K562 (cell line): Measurements from ENCODE around the gene PRUNE1. TPM values are rescaled to one million over a fixed set of nuclear protein-coding genes. Genes with fewer than 3 reads are reported as not detected.

ENCODE experiments used
- ATAC-seq: fragments of 200-7000 bp; cut with Tn5 transposase; 3 replicates; pipeline ENCODE4 v1.9.1; 2020; ENCODE audit warnings: moderate library complexity
- BruUV-seq: library from RNA; stranded (reverse); fragments of 400-500 nt; replicated peaks from 2 replicates; lab custom pipeline; 2021; lab: Mats Ljungman, UMichigan
- CTCF ChIA-PET: fragments of 300-600 bp; formaldehyde crosslinking; extraction: SDS; loops from one replicate; lab custom pipeline; 2021; ENCODE audit warnings: low intra/inter-chr PET ratio; lab: Yijun Ruan, JAX
- POLR2A ChIA-PET: fragments of 300-600, 350-650 bp; sonication (Branson Sonifier 250); formaldehyde crosslinking; extraction: SDS; loops from one replicate; lab custom pipeline; 2021; ENCODE audit warnings: antibody characterized with exemption, inconsistent platforms; lab: Yijun Ruan, JAX
- DNase-seq, 4 experiments: peaks; one replicate each; pipeline versions ENCODE4 v3.0.0 to v3.0.0-alpha.2; 2011 to 2018; ENCODE audit warnings: low spot score in 3 of 4, mixed read lengths in 3 of 4; ENCODE audit errors: extremely low read depth in 1 of 4
- FAIRE-seq: peaks from 2 replicates; lab custom pipeline; 2011; peaks lifted over from hg19 to GRCh38; lab: Jason Lieb, UNC
- H2AFZ ChIP-seq: 2 replicates; pipeline ENCODE4 v1.6.0; 2011; ENCODE audit warnings: low read depth, low read length, control low read depth, inconsistent platforms
- H3K27ac ChIP-seq: fragments of 200-600 bp; 3 replicates; pipeline ENCODE4 v1.8.0; 2011; ENCODE audit warnings: low read depth, mild to moderate bottlenecking, control low read depth, inconsistent platforms, low read length, moderate library complexity, mixed read lengths; ENCODE audit errors: extremely low read depth
- H3K27me3 ChIP-seq, 2 experiments: fragments of 300-600 bp in 1 of 2; 2 replicates in 1 of 2; 3 replicates in 1 of 2; pipeline versions ENCODE4 v1.6.0 to v1.8.0; 2011; ENCODE audit warnings: inconsistent platforms in 2 of 2, low read length in 2 of 2, mild to moderate bottlenecking in 1 of 2, mixed read lengths in 1 of 2, moderate library complexity in 1 of 2; ENCODE audit not compliant: control insufficient read depth in 2 of 2, insufficient read depth in 2 of 2
- H3K36me3 ChIP-seq: fragments of 300-600 bp; 3 replicates; pipeline ENCODE4 v1.8.0; 2011; ENCODE audit warnings: mild to moderate bottlenecking, low read length, inconsistent platforms; ENCODE audit not compliant: control insufficient read depth, insufficient read depth
- H3K4me1 ChIP-seq, 2 experiments: fragments of 200-600 bp in 1 of 2; replicated peaks in 1 of 2; 2 replicates in 1 of 2; 3 replicates in 1 of 2; pipeline versions ENCODE4 v1.5.1 to v1.8.0; 2011; ENCODE audit warnings: inconsistent platforms in 2 of 2, low read length in 2 of 2, mild to moderate bottlenecking in 1 of 2, mixed read lengths in 1 of 2, moderate library complexity in 1 of 2; ENCODE audit not compliant: control insufficient read depth in 2 of 2, insufficient read depth in 2 of 2
- H3K4me2 ChIP-seq: 2 replicates; pipeline ENCODE4 v1.6.1; 2011; ENCODE audit warnings: low read length, control low read depth, inconsistent platforms, mixed read lengths; ENCODE audit not compliant: insufficient read depth
- H3K4me3 ChIP-seq: fragments of 200-600 bp; sonication (generic), shearing (Covaris generic); 2 replicates; pipeline ENCODE4 v1.5.1; 2016; ENCODE audit warnings: control low read depth, inconsistent platforms
- H3K79me2 ChIP-seq: fragments of 200-600 bp; 3 replicates; pipeline ENCODE4 v1.8.0; 2011; ENCODE audit warnings: low read length, inconsistent platforms; ENCODE audit not compliant: control insufficient read depth, insufficient read depth
- H3K9ac ChIP-seq, 2 experiments: 2 replicates each; pipeline versions ENCODE4 v1.6.0 to v1.6.1; 2011; ENCODE audit warnings: low read depth in 2 of 2, low read length in 2 of 2, control low read depth in 1 of 2, inconsistent platforms in 1 of 2, mild to moderate bottlenecking in 1 of 2, mixed read lengths in 1 of 2; ENCODE audit not compliant: insufficient read depth in 1 of 2
- H3K9me1 ChIP-seq: one replicate; pipeline ENCODE4 v1.6.0; 2011; ENCODE audit warnings: inconsistent platforms, mild to moderate bottlenecking, low read length, moderate library complexity; ENCODE audit not compliant: control insufficient read depth, insufficient read depth
- H3K9me3 ChIP-seq: replicated peaks from 2 replicates; pipeline ENCODE4 v1.5.1; 2011; ENCODE audit warnings: low read depth, low read length, inconsistent platforms; ENCODE audit not compliant: control insufficient read depth, insufficient read depth
- H4K20me1 ChIP-seq: replicated peaks from 2 replicates; pipeline ENCODE4 v1.6.1; 2011; ENCODE audit warnings: low read length, inconsistent platforms, mixed read lengths; ENCODE audit not compliant: control insufficient read depth, insufficient read depth
- ATF7 ChIP-seq: fragments of 450-650 bp; IDR thresholded peaks from 2 replicates; pipeline ENCODE4 v1.7.1; 2014; ENCODE audit warnings: mild to moderate bottlenecking, moderate library complexity
- CEBPG ChIP-seq, 3 experiments: fragments of 200-800 bp in 1 of 3; sonication (Bioruptor generic) in 1 of 3; sonication (generic) in 1 of 3; formaldehyde crosslinking in 1 of 3; IDR thresholded peaks in 2 of 3; conservative IDR thresholded peaks in 1 of 3; 2 replicates each; pipeline versions ENCODE4 v1.6.1 to v1.8.0; 2016 to 2022; ENCODE audit warnings: missing compliant biosample characterization in 2 of 3, missing genetic modification characterization in 2 of 3, mild to moderate bottlenecking in 1 of 3, missing genetic modification reagents in 1 of 3
- CREB5 ChIP-seq: fragments of 250-450 bp; sonication (Bioruptor Pico); IDR thresholded peaks from 2 replicates; pipeline ENCODE4 v1.5.0; 2020; ENCODE audit warnings: mild to moderate bottlenecking
- ELF2 ChIP-seq: fragments of 250-450 bp; sonication (Bioruptor Pico); IDR thresholded peaks from 2 replicates; pipeline ENCODE4 v1.5.0; 2021; ENCODE audit warnings: mild to moderate bottlenecking
- HDAC1 ChIP-seq, 2 experiments: fragments of 450-650 bp; IDR thresholded peaks; 2 replicates each; pipeline ENCODE4 v1.6.1; 2016 to 2017; ENCODE audit warnings: inconsistent platforms in 1 of 2, mild to moderate bottlenecking in 1 of 2, moderate library complexity in 1 of 2
- HMBOX1 ChIP-seq: sonication (generic); IDR thresholded peaks from 2 replicates; pipeline ENCODE4 v1.6.1; 2016
- ILF3 ChIP-seq: fragments of 450-650 bp; IDR thresholded peaks from 2 replicates; pipeline ENCODE4 v1.6.1; 2018; ENCODE audit warnings: antibody characterized with exemption, mild to moderate bottlenecking, moderate library complexity, borderline replicate concordance
- IRF2 ChIP-seq: sonication (generic); formaldehyde crosslinking; IDR thresholded peaks from 2 replicates; pipeline ENCODE4 v1.8.1; 2022; ENCODE audit warnings: mild to moderate bottlenecking, missing genetic modification reagents
- NFIX ChIP-seq: fragments of 250-450 bp; sonication (Bioruptor Pico); IDR thresholded peaks from 2 replicates; pipeline ENCODE4 v1.4.0; 2020; ENCODE audit warnings: low read depth, mild to moderate bottlenecking, moderate library complexity
- NFRKB ChIP-seq: fragments of 450-650 bp; IDR thresholded peaks from 2 replicates; pipeline ENCODE4 v1.6.1; 2016; ENCODE audit warnings: low read depth
- SMAD2 ChIP-seq: fragments of 150-350 bp; IDR thresholded peaks from 2 replicates; pipeline ENCODE4 v1.6.1; 2014; ENCODE audit warnings: low read depth, mild to moderate bottlenecking, low read length
- SMC3 ChIP-seq: conservative IDR thresholded peaks from 2 replicates; pipeline ENCODE4 v1.6.1; 2011; ENCODE audit warnings: low read depth, low read length, improper control_type of control experiment; ENCODE audit not compliant: insufficient read depth
- TAL1 ChIP-seq: fragments of 450-650 bp; IDR thresholded peaks from 2 replicates; pipeline ENCODE4 v1.6.1; 2016; ENCODE audit warnings: mild to moderate bottlenecking
- TEAD2 ChIP-seq: fragments of 450-650 bp; IDR thresholded peaks from 2 replicates; pipeline ENCODE4 v1.6.1; 2016; ENCODE audit warnings: missing genetic modification characterization, control low read depth, missing compliant biosample characterization
- ZNF274 ChIP-seq: IDR thresholded peaks from 2 replicates; pipeline ENCODE4 v1.6.1; 2011; ENCODE audit warnings: low read depth, mild to moderate bottlenecking, low read length, moderate library complexity, borderline replicate concordance
- ZNF696 ChIP-seq: fragments of 250-450 bp; sonication (Bioruptor Pico); conservative IDR thresholded peaks from 2 replicates; pipeline ENCODE4 v1.4.0; 2020; ENCODE audit warnings: mild to moderate bottlenecking, moderate library complexity
- ZNF76 ChIP-seq: fragments of 250-450 bp; sonication (Bioruptor Pico); IDR thresholded peaks from 2 replicates; pipeline ENCODE4 v1.4.0; 2020; ENCODE audit warnings: mild to moderate bottlenecking, moderate library complexity, borderline replicate concordance
- ZNF785 ChIP-seq: fragments of 250-450 bp; sonication (Bioruptor Pico); IDR thresholded peaks from 2 replicates; pipeline ENCODE4 v1.4.0; 2020; ENCODE audit warnings: mild to moderate bottlenecking
- WGBS: fragments of 100-300 bp; shearing (Covaris generic); methylation state at CpG from one replicate; pipeline ENCODE4 v1.1.6; 2016; ENCODE audit warnings: low coverage, mixed read lengths; ENCODE audit not compliant: insufficient coverage; ENCODE audit errors: missing lambda C conversion rate; 5-methylcytosine and 5-hydroxymethylcytosine counted together
- in situ Hi-C: fragments of 300-500 bp; cut with MboI; formaldehyde crosslinking; loops from 4 replicates; pipeline ENCODE4 v1.15.0; 2018; ENCODE audit warnings: inconsistent platforms, mixed read lengths
- intact Hi-C: fragments of 100-400 bp; cut with micrococcal nuclease; formaldehyde crosslinking; loops from 2 replicates; pipeline ENCODE4 v1.14.2; 2022
- polyA plus RNA-seq, 8 experiments: library from polyadenylated mRNA; depleted of rRNA in 4 of 8; stranded (reverse) in 5 of 8; unstranded in 3 of 8; fragments of >200 nt; fragmentation: Nextera tagmentation in 2 of 8; fragmentation: Illumina TruSeq in 1 of 8; extraction: Ambion mirVana in 2 of 8; extraction: Trizol in 1 of 8; gene quantifications; 2 replicates each; pipeline versions ENCODE4 v1.2.1 to v1.2.3, GENCODE V29; 2011 to 2014; ENCODE audit warnings: inconsistent platforms in 1 of 8, missing spikeins in 1 of 8
- total RNA-seq, 7 experiments: library from RNA; depleted of rRNA in 6 of 7; stranded (reverse); fragments of >200 nt in 6 of 7; fragmentation: Illumina TruSeq in 2 of 7; extraction: Trizol in 2 of 7; gene quantifications; 2 replicates each; pipeline versions ENCODE4 v1.2.1 to v1.2.3, GENCODE V29; 2011 to 2021; ENCODE audit warnings: low replicate concordance in 1 of 7
- TF ChIP-seq, protein P1 (sequence below): sonication (generic); formaldehyde crosslinking; IDR thresholded peaks from 2 replicates; pipeline ENCODE4 v1.8.0; 2022; ENCODE audit warnings: mild to moderate bottlenecking, missing genetic modification reagents

PRUNE1 gene
- total and polyA plus RNA-seq, 9 of the 15 experiments (the other 6 are each of a cell fraction or from before 2014, with no cell fraction given) = 16.7 to 48.3 (median 26.2) TPM

GRCh38 chr1:151010346-151010726, 2.1 kb downstream of the PRUNE1 start:
- ATAC-seq (no peak), FAIRE-seq (no peak), DNase-seq (no peak)
- H4K20me1 ChIP-seq = no peaks in the 10 kb centered on the region
- ChIA-PET CTCF (no interaction called here), POLR2A (interaction anchor here (1.0 to 2.8 kb wide), 5 partner anchors 12 to 382 kb away, joined by 3 to 8 read pairs (median 3); partner anchors contain the start of gene GABPB2)
- H3K36me3 ChIP-seq = peaks cover 17% of the 10 kb centered on the region; the same call in 2 of the 3 replicates
- H3K4me1 ChIP-seq = peaks cover 38 to 53% of the 10 kb centered on the region in 2 experiments
- intact Hi-C loops = no loop called here
- BruUV-seq = no TSS peak
- in situ Hi-C loops = no loop called here
- no peaks in the 10 kb centered on the region for H3K9me1 ChIP-seq
- H2AFZ ChIP-seq = no peak overlapping the region
- H3K9me3 ChIP-seq = no peaks in the 10 kb centered on the region
- 32% methylated on average over 2 of the region's 3 CpGs for WGBS
- peaks cover 55% of the 10 kb centered on the region for H3K79me2 ChIP-seq
- peak overlapping the region in 1 of 2 experiments; percentile 88; a peak in 2 of 4 replicates for H3K9ac ChIP-seq
- no peaks in the 10 kb centered on the region for H3K27me3 ChIP-seq
- H3K27ac ChIP-seq = peak overlapping the region; percentile 92; the same call in 2 of the 3 replicates
- H3K4me2 ChIP-seq = peak overlapping the region; percentile 100
- H3K4me3 ChIP-seq = peak overlapping the region; percentile 87; the same call in 1 of the 2 replicates
- TF ChIP-seq HDAC1 (IDR thresholded peaks at IDR 0.05) (no peak), ZNF76 (CRISPR knock-in tag) (no peak), TEAD2 (no peak), NFIX (no peak), ZNF696 (no peak), ZNF785 (CRISPR knock-in tag) (no peak), IRF2 (CRISPR knock-in tag) (no peak), NFRKB (0 out of 2 replicates have a peak, but pooled peaks have one; percentile 21), ATF7 (peak; percentile 55), ELF2 (CRISPR knock-in tag) (no peak), TAL1 (no peak), ZNF274 (no peak), SMAD2 (no peak), CREB5 (CRISPR knock-in tag) (no peak), SMC3 (no peak), ILF3 (no peak), CEBPG (CRISPR knock-in tag; IDR thresholded peaks at IDR 0.05) (peak; percentile 86), CEBPG (tag; conservative IDR thresholded peaks at IDR 0.05 in 1 of 2, IDR thresholded peaks at IDR 0.05 in 1 of 2) (peak; percentile 46 to 83; a peak in 3 of 4 replicates), HMBOX1 (0 out of 2 replicates have a peak, but pooled peaks have one; percentile 6)
- TF ChIP-seq, protein P1, sequence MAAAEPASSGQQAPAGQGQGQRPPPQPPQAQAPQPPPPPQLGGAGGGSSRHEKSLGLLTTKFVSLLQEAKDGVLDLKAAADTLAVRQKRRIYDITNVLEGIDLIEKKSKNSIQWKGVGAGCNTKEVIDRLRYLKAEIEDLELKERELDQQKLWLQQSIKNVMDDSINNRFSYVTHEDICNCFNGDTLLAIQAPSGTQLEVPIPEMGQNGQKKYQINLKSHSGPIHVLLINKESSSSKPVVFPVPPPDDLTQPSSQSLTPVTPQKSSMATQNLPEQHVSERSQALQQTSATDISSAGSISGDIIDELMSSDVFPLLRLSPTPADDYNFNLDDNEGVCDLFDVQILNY (CRISPR knock-in tag) = no peak
